ENCODE measurements around the gene CCDC201.

GRCh38 chr7:45890125-45890901 is 17.4 kb upstream of the CCDC201 start:
- TF ChIP-seq CTCF (conservative IDR thresholded peaks at IDR 0.05; ENCODE audit: low read depth, low read length), result no peak
- no peak for TF ChIP-seq POLR2A (IDR thresholded peaks at IDR 0.05; ENCODE audit: low read depth, low read length)
- TF ChIP-seq RFX5 (IDR thresholded peaks at IDR 0.05; ENCODE audit: low read depth, low read length), result no peak
- no peak for TF ChIP-seq MXI1 (IDR thresholded peaks at IDR 0.05; ENCODE audit: borderline replicate concordance, low read depth, low read length)
- no peak for TF ChIP-seq RCOR1 (IDR thresholded peaks at IDR 0.05; ENCODE audit: insufficient replicate concordance, low read length)
- no peak for TF ChIP-seq SMC3 (IDR thresholded peaks at IDR 0.05; ENCODE audit: low read depth, low read length)
- TF ChIP-seq CEBPB (IDR thresholded peaks at IDR 0.05; ENCODE audit: low read depth, low read length), result no peak
- TF ChIP-seq USF2 (IDR thresholded peaks at IDR 0.05; ENCODE audit: low read depth, low read length), result no peak
- no peak for TF ChIP-seq RAD21 (IDR thresholded peaks at IDR 0.05; ENCODE audit: low read length)
- no peak for TF ChIP-seq MAZ (IDR thresholded peaks at IDR 0.05; ENCODE audit: borderline replicate concordance, low read depth, low read length)

Data from IMR-90 (cell line).